Muscle layer of colon (tissue), 2 donors: ENCODE data around the gene FAM168A.

Source experiments
- H3K27ac ChIP-seq: one replicate; pipeline ENCODE4 v1.7.0; 2013; ENCODE audit warnings: low read depth, mild to moderate bottlenecking, low read length, moderate library complexity
- H3K27me3 ChIP-seq, 2 donors: one replicate each; pipeline ENCODE4 v1.7.0; 2013; ENCODE audit warnings: low read length in 2 of 2, mild to moderate bottlenecking in 2 of 2; ENCODE audit not compliant: insufficient read depth in 2 of 2, control insufficient read depth in 1 of 2
- H3K36me3 ChIP-seq: one replicate; pipeline ENCODE4 v1.7.0; 2013; ENCODE audit warnings: mild to moderate bottlenecking, low read length; ENCODE audit not compliant: insufficient read depth
- H3K4me1 ChIP-seq: one replicate; pipeline ENCODE4 v1.7.0; 2013; ENCODE audit warnings: mild to moderate bottlenecking, low read length; ENCODE audit not compliant: insufficient read depth
- H3K4me3 ChIP-seq, 2 donors: one replicate each; pipeline ENCODE4 v1.7.0; 2013; ENCODE audit warnings: low read length in 2 of 2, low read depth in 1 of 2, mild to moderate bottlenecking in 1 of 2, moderate library complexity in 1 of 2
- H3K9ac ChIP-seq: one replicate; pipeline ENCODE4 v1.7.0; 2013; ENCODE audit warnings: low read length
- H3K9me3 ChIP-seq: one replicate; pipeline ENCODE4 v1.7.0; 2013; ENCODE audit warnings: mild to moderate bottlenecking, low read length
- donor health status: abdominal sarcoma.
- donor health status: Adenocarcinoma of cecum.

Gene FAM168A

DNA sequence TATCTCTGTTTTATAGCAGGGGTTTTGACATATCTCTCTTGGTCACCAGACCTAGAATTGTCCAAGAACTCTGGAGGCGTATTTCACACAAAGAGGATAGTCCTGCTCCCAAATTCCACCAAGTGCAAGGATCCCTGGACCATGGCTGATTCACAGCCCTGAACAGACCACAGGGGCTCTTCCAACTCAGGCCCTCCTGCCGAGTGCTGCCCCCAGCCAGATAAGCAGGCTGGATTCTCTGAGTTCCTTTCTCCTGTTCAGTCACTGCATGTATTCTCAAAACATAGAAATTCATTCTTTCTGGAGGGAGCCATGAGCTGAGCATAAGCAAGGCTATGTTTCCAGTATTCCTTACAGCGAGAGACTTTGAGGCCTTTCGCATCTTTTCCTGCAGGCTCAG, 35.1 kb upstream of the FAM168A start:
- H3K27me3 ChIP-seq, result no peaks in the 10 kb centered on the region

DNA sequence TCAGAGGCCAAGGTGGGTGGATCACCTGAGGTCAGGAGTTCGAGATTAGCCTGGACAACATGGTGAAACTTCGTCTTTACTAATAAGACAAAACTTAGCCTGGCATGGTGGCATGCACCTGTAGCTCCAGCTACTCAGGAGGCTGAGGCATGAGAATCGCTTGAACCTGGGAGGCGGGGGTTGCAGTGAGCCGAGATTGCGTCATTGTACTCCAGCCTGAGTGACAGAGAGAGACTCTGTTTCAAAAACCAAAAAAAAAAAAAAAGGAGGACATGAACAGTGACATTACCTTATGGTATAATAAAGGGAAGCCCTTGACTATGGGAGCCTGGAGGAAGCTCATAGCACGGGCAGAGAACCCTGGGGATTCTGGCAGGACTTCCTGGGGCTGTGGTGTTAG, 32.0 kb upstream of the FAM168A start:
- Histone ChIP-seq H3K27me3 (no peaks in the 10 kb centered on the region), H3K9ac (no peak overlapping the region), H3K4me3 (no peak overlapping the region), H3K9me3 (no peaks in the 10 kb centered on the region), H3K27ac (no peak overlapping the region), H3K36me3 (no peaks in the 10 kb centered on the region), H3K4me1 (peaks cover 3% of the 10 kb centered on the region)

More for the DNA sequence above, 35.1 kb upstream of the FAM168A start:
- Histone ChIP-seq H3K4me1 (no peaks in the 10 kb centered on the region), H3K4me3 (no peak overlapping the region), H3K36me3 (no peaks in the 10 kb centered on the region), H3K9ac (no peak overlapping the region), H3K27ac (no peak overlapping the region), H3K9me3 (no peaks in the 10 kb centered on the region)

DNA sequence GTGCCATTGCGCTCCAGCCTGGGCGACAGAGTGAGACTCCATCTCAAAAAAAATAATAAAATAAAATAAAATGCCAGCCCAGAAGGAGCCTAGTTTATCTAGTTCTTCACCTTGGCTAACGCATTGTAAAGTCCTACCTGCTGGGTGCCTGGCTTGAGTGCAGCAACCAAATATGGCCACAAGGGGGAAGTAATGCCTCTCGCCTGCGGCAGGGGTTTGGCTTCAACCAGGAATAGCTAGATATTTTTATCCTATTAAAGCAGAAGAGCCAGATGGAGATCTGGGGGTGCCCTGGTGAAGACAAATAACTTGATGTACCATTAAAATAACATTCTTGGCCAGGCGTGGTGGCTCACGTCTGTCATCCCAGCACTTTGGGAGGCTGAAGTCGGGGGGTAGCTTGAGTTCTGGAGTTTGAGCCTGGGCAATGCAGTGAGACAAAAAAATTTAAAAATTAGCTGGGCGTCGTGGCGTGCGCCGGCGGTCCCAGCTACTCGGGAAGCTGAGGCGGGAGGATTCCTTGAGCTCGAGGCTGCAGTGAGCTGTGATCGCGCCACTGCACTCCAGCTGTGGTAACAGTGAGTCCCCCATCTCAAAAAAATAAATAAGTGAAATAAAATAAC, 27.9 kb upstream of the FAM168A start:
- Histone ChIP-seq H3K36me3 (no peaks in the 10 kb centered on the region), H3K27me3 (no peaks in the 10 kb centered on the region), H3K9me3 (no peaks in the 10 kb centered on the region), H3K4me3 (peak overlapping the region in 1 of 2 donors; percentile 50), H3K27ac (no peak overlapping the region), H3K4me1 (peaks cover 3% of the 10 kb centered on the region), H3K9ac (no peak overlapping the region)

DNA sequence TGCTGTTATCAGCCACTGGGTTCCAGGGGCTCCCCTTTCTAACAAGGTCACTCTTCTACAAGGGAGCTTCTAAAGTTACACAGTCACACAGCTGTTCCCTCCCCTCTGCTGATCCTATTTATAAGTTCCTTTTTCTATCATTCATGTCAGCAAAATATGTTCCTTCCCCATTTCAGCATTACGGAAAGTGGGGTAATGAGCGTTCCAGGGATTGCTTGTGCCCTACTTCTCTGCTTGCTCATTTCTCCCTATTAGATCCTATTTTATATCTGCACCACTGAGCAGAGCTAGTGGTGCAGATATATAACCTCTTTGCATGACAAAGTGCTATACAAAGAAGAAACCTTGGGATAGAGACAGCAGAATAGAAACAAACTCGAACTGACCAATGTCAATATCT, 25.8 kb upstream of the FAM168A start:
- Histone ChIP-seq H3K9ac (no peak overlapping the region), H3K4me1 (peaks cover 3% of the 10 kb centered on the region), H3K27ac (no peak overlapping the region)

DNA sequence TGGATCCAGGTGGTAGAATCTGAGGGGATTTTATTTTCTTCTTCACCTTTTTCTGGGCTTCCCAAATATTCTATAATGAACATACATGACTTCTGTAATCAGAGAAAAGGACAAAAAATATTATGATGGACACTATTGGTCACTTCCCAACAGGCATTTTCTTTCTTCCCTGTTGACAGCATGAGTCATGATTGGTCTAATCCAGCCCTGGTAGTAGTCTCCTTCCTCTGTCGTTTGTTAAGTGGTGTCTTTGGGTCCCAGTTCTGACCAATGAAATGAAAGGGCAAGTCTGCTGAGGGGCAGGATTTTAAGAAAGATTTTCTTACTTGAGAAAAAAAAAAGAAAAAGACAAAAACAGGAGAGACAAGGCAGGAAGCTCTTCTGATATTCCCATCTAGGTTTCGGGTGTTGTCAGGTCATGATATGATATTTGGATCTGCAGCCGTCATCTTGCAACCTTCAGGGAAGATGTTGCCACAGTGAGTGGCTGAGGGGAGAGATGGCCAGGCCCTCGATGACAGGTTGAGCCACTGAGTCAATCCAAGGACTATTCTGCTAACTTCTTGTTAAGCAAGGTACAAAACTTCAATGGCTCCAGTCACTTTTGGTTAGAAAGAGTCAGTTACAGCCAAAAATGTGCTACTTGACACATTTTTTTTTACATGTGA, 25.1 kb upstream of the FAM168A start:
- H3K27me3 ChIP-seq, result no peaks in the 10 kb centered on the region
- no peak overlapping the region for H3K27ac ChIP-seq
- H3K4me3 ChIP-seq, result no peak overlapping the region
- H3K9ac ChIP-seq, result no peak overlapping the region
- peaks cover 3% of the 10 kb centered on the region for H3K4me1 ChIP-seq
- H3K36me3 ChIP-seq, result no peaks in the 10 kb centered on the region
- H3K9me3 ChIP-seq, result no peaks in the 10 kb centered on the region

More for the DNA sequence above, 25.8 kb upstream of the FAM168A start:
- no peaks in the 10 kb centered on the region for H3K27me3 ChIP-seq
- no peaks in the 10 kb centered on the region for H3K9me3 ChIP-seq
- no peak overlapping the region for H3K4me3 ChIP-seq
- H3K36me3 ChIP-seq, result no peaks in the 10 kb centered on the region

DNA sequence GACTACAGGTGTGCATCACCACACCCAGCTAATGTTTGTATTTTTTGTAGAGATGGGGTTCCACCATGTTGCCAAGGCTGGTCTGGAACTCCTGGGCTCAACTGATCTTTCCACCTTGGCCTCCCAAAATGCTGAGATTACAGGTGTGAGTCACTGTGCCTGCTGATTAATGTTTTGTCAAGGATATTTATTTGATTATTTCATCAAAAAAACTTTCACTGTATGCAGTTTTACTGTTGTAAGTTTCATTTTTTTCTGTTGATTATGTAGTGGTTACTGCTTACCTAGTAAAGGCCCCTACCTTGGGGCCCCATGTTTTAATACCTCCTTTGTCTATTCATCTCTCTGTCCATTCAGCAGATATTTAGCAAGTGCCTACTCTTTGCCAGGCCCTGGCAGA, 16.7 kb upstream of the FAM168A start:
- no peaks in the 10 kb centered on the region for H3K27me3 ChIP-seq
- no peak overlapping the region for H3K27ac ChIP-seq
- H3K9ac ChIP-seq, result no peak overlapping the region
- H3K9me3 ChIP-seq, result no peaks in the 10 kb centered on the region
- no peak overlapping the region for H3K4me3 ChIP-seq
- H3K4me1 ChIP-seq, result no peaks in the 10 kb centered on the region
- H3K36me3 ChIP-seq, result no peaks in the 10 kb centered on the region

DNA sequence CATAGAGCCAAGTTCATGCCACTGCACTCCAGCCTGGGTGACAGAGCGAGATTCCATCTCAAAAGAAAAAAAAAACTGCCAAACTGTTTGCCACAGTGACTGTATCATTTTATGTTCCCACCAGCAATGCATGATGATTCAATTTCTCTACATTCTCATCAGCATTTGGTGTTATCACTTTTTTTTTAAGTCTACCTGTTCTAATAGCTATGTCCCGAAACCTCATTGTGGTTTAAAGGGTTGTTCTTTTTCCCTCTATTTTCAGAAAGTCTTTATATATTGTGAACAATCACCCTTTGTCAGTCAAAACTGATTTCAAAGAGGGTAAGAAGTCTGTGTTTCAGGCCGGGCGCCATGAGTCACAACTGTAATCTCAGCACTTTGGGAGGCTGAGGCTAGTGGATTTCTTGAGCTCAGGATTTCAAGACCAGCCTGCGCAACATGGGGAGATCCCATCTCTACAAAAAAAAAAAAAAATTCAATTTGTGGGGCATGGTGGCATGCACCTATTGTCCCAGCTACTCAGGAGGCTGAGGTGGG, 14.8 kb upstream of the FAM168A start:
- Histone ChIP-seq H3K4me1 (no peaks in the 10 kb centered on the region), H3K27ac (no peak overlapping the region), H3K27me3 (no peaks in the 10 kb centered on the region), H3K4me3 (no peak overlapping the region), H3K9me3 (no peaks in the 10 kb centered on the region), H3K36me3 (no peaks in the 10 kb centered on the region), H3K9ac (no peak overlapping the region)

DNA sequence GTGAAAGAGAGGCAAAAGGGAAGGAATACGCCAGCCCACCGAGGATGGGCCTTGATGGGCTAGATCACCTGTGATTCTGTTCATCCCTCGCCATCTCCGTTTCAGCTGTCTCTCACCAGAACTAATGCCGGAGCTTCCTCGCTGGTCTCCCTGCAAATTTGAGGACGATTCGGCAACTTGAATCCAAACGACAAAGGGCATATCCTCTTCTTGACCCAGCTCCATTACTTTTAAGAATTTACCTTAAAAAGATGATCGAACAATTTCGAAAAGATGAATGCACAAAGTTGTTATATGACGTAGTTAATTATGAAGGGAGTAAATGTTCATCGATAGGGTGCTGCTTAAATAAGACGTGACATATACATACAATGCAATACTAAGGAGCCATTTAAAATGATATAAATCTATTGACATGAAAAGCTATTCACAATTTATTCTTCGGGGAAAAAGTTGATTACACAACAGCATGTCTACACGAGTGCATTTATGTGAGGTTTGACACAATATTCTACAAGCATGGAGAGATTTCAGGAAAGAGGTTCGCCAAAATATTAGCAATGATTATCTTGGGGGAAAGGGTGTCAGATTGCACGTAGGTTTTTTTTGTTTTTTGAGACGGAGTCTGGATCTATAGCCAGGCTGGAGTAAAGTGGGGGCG, 937 bp upstream of the FAM168A start:
- no peaks in the 10 kb centered on the region for H3K27me3 ChIP-seq

DNA sequence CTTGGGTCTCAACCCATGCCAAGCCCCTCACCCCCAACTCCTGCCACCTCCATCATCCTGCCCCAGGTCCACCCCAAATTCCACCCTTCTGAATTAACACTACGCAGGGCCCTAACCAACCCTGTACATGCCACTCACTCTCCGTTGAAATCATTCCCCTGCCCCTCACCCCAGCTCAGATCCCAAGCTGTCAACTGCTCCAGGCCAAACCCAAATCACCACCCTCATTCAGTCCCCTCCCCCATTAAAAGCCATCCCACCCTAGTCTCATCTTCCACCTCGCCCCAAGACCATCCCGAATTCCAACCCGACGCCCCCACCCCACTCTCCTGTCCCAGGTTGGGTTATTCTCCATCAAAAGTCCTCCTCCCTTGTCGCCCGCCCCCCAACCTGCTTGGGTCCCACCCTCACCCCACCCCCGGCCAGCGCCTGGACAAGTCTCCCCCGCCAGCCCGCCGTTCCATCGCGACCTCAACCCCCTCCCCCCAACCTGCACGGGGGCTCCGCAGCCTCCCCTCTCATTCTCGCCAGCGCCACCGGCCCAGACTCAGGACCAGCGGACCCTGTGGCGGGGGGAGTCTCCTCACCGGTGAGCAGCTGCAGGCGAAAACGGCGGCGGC, 466 bp downstream of the FAM168A start:
- no peaks in the 10 kb centered on the region for H3K27me3 ChIP-seq
- H3K9me3 ChIP-seq, result no peaks in the 10 kb centered on the region
- H3K27ac ChIP-seq, result peak overlapping the region; percentile 74
- H3K4me1 ChIP-seq, result peaks cover 29% of the 10 kb centered on the region
- H3K9ac ChIP-seq, result no peak overlapping the region
- no peaks in the 10 kb centered on the region for H3K36me3 ChIP-seq
- peak overlapping the region; percentile 85 to 99 for H3K4me3 ChIP-seq

More for the DNA sequence above, 937 bp upstream of the FAM168A start:
- Histone ChIP-seq H3K27ac (no peak overlapping the region), H3K9ac (peak overlapping the region; percentile 86), H3K4me3 (peak overlapping the region; percentile 57 to 99), H3K36me3 (no peaks in the 10 kb centered on the region), H3K9me3 (no peaks in the 10 kb centered on the region), H3K4me1 (peaks cover 26% of the 10 kb centered on the region)

DNA sequence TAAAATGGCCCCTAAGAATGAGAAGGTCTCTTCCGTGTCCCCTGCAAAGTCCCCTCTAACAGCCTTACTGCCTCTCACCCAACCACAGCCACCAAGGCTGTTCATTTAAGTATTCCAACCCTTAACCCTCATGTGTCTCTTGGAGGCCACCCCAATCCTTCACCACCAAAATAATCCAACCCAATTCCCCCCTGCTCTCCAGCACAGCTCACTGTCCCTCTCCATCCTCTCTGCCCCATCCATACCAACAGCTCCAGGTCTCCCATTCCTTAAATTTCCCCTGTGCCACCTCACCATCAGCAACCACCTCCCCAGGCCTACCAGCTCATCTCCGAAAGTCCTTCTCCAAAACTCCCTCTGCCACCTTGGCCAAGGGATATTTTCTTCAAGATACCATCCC, 1.4 kb downstream of the FAM168A start:
- H3K27ac ChIP-seq, result no peak overlapping the region
- no peaks in the 10 kb centered on the region for H3K9me3 ChIP-seq
- H3K36me3 ChIP-seq, result no peaks in the 10 kb centered on the region
- H3K9ac ChIP-seq, result no peak overlapping the region
- peak overlapping the region in 1 of 2 donors; percentile 99 for H3K4me3 ChIP-seq
- H3K27me3 ChIP-seq, result no peaks in the 10 kb centered on the region
- H3K4me1 ChIP-seq, result peaks cover 29% of the 10 kb centered on the region

DNA sequence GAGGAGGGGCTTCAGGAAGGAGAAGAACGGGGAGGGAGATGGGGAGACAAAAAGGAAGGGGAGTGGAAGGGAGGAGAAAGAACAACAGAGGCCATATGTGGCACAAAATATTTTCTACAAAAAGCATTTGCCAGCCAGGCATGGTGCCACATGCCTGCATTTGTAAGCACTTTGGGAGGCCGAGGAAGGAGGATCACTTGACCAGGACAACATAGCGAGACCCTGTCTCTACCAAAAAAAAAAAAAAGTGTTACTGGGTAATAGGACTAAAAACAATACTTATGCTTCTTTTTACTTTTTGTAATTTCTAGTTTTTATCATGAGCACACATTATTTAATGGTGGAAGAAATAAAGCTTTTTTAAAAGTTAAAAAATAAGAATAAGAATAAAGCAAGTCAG, 5.3 kb downstream of the FAM168A start:
- Histone ChIP-seq H3K4me3 (no peak overlapping the region), H3K9ac (no peak overlapping the region), H3K27ac (no peak overlapping the region), H3K27me3 (no peaks in the 10 kb centered on the region), H3K9me3 (no peaks in the 10 kb centered on the region), H3K36me3 (no peaks in the 10 kb centered on the region), H3K4me1 (peaks cover 23% of the 10 kb centered on the region)
